GM12891 (cell line): ENCODE measurements around the gene ANKUB1.

Experiments used
- PAX5 ChIP-seq: IDR thresholded peaks from 2 replicates; pipeline ENCODE4 v1.6.1; 2011; ENCODE audit warnings: low read length, moderate library complexity, mild to moderate bottlenecking; ENCODE audit not compliant: insufficient read depth, severe bottlenecking
- POLR2A ChIP-seq: IDR thresholded peaks from 2 replicates; pipeline ENCODE4 v1.6.1; 2011; ENCODE audit warnings: low read depth, low read length, control low read depth
- POLR2AphosphoS5 ChIP-seq: IDR thresholded peaks from 2 replicates; pipeline ENCODE4 v1.6.1; 2011; ENCODE audit warnings: low read depth, low read length, control low read depth
- POU2F2 ChIP-seq: IDR thresholded peaks from 2 replicates; pipeline ENCODE4 v1.6.1; 2011; ENCODE audit warnings: low read depth, mild to moderate bottlenecking, control low read depth, low read length, moderate library complexity
- SPI1 ChIP-seq: IDR thresholded peaks from 2 replicates; pipeline ENCODE4 v1.6.1; 2011; ENCODE audit warnings: low read depth, low read length, control low read depth
- TAF1 ChIP-seq: IDR thresholded peaks from 2 replicates; pipeline ENCODE4 v1.6.1; 2011; ENCODE audit warnings: low read depth, low read length, control low read depth

DNA sequence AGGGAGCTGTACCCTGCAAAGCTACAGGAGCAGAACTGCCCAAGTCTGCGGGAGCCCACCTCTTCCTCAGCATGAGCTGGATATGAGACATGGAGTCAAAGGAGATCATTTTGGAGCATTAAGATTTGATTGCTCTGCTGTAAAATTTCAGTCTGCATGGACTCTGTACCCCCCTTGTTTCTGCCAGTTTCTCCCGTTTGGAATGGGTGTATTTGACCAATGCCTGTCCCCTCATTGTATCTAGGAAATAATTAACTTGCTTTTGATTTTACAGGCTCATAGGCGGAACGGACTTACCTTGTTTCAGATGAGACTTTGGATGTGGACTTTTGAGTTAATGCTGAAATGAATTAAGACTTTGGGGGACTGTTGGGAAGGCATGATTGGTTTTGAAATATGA, 39.0 kb upstream of the ANKUB1 start:
- no peak for TF ChIP-seq TAF1
- no peak for TF ChIP-seq PAX5
- TF ChIP-seq POLR2A, result no peak
- TF ChIP-seq POLR2AphosphoS5, result no peak
- no peak for TF ChIP-seq POU2F2
- no peak for TF ChIP-seq SPI1
